NCI-H82 treated with DMSO at 0.1 percent for 48 hours (cell line): ENCODE measurements around the gene ANKZF1.
"Not testable (repeated sequence)": the region's sequence is repeated elsewhere in the genome, so short reads cannot be mapped to it uniquely, and the experiment has no call there.

Experiments
- DNase-seq: peaks from one replicate; lab custom pipeline; 2025; ENCODE audit not compliant: unreplicated experiment; lab: John Stamatoyannopoulos, UW

Gene ANKZF1

GRCh38 chr2:219229305-219230058, at the start of gene ANKZF1, which contains the start of gene ATG9A:
Gene ANKZF1 (plus strand): TSS chr2:219229806. CDS start chr2:219230258, 452 bp downstream.
Gene ATG9A (minus strand): TSS chr2:219229636. CDS start chr2:219228024, 1,612 bp downstream.
- peak; percentile 98 for DNase-seq

GRCh38 chr2:219180961-219181360, 48.6 kb upstream of the ANKZF1 start:
- no peak for DNase-seq

- no peak for DNase-seq
Observed at GRCh38 chr2:219181531-219181930, 48.1 kb upstream of the ANKZF1 start.

GRCh38 chr2:219182331-219183150, 47.1 kb upstream of the ANKZF1 start:
- no peak for DNase-seq

- no peak for DNase-seq
Observed at GRCh38 chr2:219183151-219183772, 46.3 kb upstream of the ANKZF1 start.

GRCh38 chr2:219184121-219184520, 45.5 kb upstream of the ANKZF1 start:
- peak; percentile 73 for DNase-seq

- DNase-seq, result no peak
Observed at GRCh38 chr2:219186754-219187456, 42.7 kb upstream of the ANKZF1 start.

- DNase-seq, result no peak
Observed at GRCh38 chr2:219197388-219197787, 32.2 kb upstream of the ANKZF1 start.

GRCh38 chr2:219198974-219199373, 30.6 kb upstream of the ANKZF1 start:
- DNase-seq, result no peak

- no peak for DNase-seq
Observed at GRCh38 chr2:219199470-219200211, 30.0 kb upstream of the ANKZF1 start.

- DNase-seq, result not testable (repeated sequence)
Observed at GRCh38 chr2:219200502-219201326, 28.9 kb upstream of the ANKZF1 start.

GRCh38 chr2:219201331-219201730, 28.3 kb upstream of the ANKZF1 start:
- DNase-seq, result not testable (repeated sequence)

- no peak for DNase-seq
Observed at GRCh38 chr2:219204425-219205164, 25.0 kb upstream of the ANKZF1 start.

- no peak for DNase-seq
Observed at GRCh38 chr2:219205165-219205538, 24.5 kb upstream of the ANKZF1 start.

- DNase-seq, result no peak
Observed at GRCh38 chr2:219205981-219206327, 23.7 kb upstream of the ANKZF1 start.

- DNase-seq, result peak; percentile 78
Observed at GRCh38 chr2:219206328-219207133, 23.1 kb upstream of the ANKZF1 start, which contains the start of gene ZFAND2B. Gene ZFAND2B (plus strand): TSS chr2:219206782. CDS start chr2:219206988, 206 bp downstream.

GRCh38 chr2:219207134-219207883, 22.3 kb upstream of the ANKZF1 start:
- no peak for DNase-seq
